Activated CD8-positive, alpha-beta memory T cell treated with anti-CD3 and anti-CD28 coated beads for 48 hours (primary cell): Measurements from ENCODE around the gene MRPS18A.
"Not testable (repeated sequence)": the region's sequence is repeated elsewhere in the genome, so short reads cannot be mapped to it uniquely, and the experiment has no call there.

Experiments
- DNase-seq, 3 experiments: peaks; one replicate each; pipeline ENCODE4 v3.0.0-alpha.2; 2020; ENCODE audit warnings: low read depth in 2 of 3, low spot score in 2 of 3

MRPS18A gene

GRCh38 chr6:43717822-43718221 is 30.2 kb upstream of the MRPS18A start:
- DNase-seq = no peak

DNA sequence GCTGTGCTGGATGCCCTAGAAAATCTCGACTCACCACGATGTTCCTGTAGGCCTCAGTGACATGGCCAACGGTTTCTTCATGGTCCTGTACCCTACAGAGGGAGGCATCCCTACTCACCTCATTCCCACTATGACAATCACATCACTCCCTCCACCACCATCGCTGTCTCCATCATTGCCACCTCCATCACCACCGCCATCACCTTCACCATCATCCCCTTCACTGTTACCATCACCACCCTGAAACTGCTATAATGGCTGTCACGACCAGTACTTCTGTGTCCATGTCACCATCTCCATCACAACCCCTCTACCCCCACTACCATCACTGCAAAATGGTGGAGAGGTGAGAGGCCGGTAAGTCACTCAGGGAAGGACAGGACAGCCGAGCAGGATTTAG is 29.8 kb upstream of the MRPS18A start:
- no peak for DNase-seq

DNA sequence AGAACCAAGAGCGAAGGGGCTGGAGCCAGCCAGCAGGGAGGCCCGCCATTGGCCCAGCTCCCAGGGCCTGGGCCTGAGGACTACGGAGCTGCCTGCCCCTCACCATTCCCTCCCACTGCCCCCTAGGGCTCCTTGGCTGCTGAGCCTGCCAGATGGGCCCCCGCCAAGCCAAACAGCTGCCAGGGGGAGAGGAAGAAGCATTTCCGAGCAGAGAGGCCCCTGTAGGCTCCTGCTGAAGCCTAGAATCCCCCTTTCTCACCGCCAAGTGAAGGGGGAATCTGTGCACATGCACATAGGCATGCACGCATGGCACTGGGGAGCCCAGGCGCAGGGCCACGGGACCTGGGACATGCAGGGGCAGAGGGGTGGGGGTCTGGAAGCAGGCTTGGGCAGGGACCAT is 28.5 kb upstream of the MRPS18A start:
- DNase-seq = no peak

DNA sequence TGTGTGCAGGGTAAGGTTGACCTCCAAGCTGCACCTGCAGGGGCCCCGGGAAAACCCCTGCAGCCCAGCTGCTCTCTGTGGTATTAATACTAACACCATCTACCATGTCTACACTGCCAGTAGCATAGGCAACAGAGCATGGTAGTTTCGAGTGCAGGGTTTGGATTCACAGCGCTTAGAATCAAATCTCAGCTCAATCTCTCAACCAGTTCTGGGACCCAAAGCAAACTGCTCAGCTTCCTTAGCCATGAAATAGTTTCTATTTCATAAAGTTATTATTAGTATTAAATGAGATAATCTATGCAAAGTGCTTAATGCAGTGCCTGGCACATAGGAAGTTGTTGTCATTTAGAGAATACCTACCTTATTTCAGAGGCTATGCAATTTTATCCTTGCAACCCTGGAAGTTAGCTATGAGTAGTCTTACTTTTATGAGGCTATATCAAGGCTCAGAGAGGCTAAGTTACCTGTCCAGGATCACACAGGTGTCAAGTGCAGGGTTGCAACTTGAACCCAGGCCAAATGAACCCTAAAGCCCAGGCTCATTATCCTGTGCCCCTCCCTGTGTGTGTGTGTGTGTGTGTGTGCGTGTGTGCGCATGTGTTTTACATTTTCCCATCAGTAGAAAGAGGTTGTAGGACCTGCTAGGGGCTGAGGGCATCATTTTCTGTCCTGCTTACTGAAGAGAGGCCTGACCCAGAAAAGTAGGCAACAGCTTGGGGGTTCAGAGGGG is 27.6 kb upstream of the MRPS18A start:
- DNase-seq = no peak

DNA sequence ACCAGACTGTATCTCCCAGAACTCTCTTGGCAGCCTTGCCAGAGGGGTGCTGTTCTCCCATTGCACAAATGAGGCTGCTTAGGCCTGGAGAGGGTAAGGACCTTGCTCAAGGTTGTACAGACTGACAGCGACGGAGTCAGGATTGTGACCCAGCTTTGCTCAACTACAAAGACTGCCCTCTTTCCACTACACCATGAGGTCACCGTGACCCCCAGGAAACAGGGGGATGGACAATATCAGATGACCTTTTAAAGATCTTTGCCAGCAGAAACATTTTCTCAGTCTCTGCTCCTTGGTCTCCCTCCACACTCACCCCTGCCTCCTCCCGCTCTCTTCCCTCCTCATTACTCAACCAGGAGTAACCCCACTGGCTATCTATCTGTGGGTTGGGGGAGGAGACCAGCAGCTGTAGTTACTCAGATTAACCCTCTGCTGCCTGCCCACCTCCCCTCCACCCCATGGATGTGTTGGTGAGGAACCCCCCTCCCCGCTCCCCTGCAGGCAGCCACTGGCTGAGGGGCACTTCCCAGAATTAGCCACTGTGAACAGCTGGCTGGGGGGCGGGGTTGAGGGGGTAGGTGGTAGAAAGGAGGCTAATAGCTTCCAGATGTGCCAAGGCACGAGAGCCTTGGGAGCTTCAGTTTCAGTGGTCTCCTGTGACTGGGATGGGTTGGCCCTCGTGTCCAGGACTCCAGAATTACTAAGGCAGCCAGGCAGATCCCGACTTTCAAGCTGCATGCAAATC is 26.9 kb upstream of the MRPS18A start:
- no peak for DNase-seq

DNA sequence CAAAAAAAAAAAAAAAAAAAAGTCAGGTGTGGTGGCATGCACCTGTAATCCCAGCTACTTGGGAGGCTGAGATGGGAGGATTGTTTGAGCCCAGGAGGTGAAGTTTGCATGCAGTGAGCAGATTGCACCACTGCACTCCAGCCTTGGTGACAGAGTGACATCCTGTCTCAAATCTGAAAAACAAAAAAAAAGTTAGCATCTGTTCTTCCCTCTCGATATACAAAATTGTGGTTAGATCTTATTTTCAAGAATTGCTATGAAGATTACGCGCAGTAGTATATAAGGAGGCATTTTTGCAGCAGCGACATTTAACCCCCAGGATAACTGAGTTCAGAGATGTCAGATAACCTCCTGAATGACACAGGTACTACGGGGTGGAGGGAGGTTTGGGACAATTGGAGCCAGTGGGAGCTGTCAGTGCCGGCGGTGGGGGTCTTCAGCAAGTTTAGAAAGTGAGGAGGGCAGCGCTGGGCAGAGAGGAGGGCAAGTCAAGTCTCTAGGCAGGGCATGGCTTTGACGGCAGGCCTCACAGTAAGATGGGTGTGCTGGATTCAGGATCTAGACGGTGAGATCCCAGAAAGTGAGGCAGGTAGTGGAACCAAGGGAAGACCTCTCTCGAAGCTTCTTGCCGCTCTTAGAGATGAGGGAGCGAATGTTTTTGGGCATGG is 26.2 kb upstream of the MRPS18A start:
- no peak for DNase-seq

GRCh38 chr6:43712579-43712978 is 25.0 kb upstream of the MRPS18A start:
- no peak for DNase-seq

DNA sequence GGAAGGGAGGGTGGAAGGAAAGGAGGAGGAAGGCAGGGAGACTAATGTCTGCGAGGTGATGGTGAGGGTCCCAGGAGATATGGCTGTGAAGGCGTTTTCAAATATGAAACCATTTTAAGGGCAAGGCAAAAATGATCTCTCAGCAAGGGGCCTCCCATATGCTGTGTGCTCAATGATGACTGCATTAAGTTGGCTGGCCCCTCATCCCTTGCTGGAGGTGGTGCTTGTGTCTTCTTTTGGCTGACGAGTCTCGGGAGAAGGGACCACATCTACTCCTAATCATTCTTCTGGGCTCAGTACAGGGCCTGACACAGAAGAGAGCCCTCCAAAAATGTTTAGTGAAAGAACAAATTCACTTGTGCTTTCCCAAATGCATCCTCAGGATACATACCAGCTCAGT is 23.0 kb upstream of the MRPS18A start:
- no peak for DNase-seq

GRCh38 chr6:43709654-43710303 is 22.2 kb upstream of the MRPS18A start:
- no peak for DNase-seq

GRCh38 chr6:43708860-43709653 is 21.5 kb upstream of the MRPS18A start:
- no peak for DNase-seq

DNA sequence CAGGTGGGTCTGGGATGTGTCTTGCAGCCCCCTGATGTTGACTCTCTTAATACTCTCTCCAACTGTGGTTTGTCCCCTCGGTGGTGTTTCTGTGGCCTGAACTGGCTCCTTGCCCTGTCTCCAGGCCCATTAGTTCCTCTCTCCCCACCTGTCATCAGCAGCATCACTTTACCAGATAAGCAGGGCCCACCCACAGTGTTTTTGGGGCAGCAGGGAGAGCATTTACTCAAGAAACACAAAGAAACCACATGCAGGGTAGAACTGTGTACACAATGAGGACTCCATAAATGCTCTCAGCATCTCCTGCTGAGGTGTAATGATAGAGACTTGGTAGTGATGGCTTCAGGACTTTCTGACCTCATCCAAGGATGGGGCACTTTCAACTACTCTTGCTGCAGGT is 20.2 kb upstream of the MRPS18A start:
- no peak for DNase-seq

DNA sequence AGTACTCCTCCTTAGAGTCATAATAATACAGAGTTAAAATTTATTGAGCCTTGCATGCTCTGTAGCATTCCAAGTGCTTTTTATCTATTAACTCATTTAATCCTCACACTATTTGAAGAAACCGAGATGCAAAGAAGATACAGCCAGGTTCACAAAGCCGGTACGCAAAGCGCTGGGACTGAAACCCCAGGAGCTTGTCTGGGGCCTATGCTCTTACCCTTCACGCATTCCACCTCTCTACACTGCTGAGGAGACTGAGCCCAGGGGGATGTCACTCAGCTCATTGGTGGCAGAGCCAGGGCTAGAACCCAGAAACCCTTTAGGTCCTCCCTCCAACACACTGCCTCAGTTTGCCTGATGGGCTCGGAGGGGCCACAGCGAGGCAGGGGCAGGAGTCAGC is 19.7 kb upstream of the MRPS18A start:
- DNase-seq = no peak

GRCh38 chr6:43706788-43707187 is 19.2 kb upstream of the MRPS18A start:
- no peak for DNase-seq

DNA sequence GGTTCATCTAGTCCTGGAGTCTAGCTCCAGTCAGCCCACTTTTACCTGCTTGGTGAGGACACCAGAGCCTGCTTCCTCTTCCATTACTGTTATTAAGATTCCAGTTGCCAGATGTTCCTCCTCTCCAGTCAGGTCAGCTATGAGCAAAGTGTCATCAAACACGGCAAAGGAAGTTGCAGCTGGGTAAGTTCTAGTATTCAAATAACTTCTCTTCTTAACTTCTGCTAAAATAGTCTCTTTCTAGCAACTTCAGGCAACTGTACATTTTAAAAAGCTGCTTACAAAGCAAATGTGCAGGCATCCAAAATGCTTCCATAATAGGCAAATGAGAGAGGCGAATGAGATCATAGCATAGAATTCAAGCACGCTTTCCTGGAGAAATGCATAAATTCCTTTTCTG is 18.4 kb upstream of the MRPS18A start:
- DNase-seq = no peak

DNA sequence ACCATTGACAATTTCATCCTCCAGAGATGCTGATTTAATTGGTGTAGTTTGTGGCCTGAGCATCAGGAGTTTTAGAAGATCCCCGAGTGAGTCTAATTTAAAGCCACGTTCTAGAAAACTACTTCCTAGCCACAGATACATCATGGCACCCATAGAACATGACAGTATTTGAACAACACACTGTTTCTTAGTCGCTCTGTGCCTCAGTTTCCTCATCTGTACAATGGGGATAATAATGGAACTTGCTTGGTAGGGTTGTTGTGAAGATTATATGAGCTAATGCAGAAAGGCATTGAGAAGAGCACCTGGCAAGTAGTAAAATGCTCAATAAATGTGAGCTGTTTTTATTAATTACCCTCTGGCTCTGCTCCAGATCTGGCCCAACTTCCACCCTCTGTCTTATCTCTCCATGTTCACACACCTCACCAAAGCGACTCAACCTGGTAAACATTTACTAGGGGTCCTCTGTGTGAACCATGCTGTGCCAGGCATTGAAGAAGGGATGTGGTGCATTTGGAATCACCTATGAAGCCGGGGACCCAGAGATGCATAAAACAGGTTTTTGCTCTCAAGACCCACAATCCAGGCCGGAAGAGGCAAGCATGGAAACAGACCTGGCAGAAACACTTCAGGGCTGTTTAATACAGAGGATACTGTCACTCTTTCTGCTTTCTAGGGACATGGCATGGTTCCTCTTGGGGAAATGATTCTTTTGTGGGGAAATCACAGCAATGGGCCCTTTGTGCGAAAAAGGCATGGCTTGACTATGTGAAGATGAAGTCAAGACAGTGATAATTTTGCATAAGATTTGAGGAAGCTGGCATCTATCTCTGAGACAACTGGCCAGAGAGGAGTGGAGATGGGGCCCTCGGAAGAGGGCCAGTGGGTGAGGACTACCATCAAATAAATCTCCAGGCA is 16.2 kb upstream of the MRPS18A start:
- no peak for DNase-seq

DNA sequence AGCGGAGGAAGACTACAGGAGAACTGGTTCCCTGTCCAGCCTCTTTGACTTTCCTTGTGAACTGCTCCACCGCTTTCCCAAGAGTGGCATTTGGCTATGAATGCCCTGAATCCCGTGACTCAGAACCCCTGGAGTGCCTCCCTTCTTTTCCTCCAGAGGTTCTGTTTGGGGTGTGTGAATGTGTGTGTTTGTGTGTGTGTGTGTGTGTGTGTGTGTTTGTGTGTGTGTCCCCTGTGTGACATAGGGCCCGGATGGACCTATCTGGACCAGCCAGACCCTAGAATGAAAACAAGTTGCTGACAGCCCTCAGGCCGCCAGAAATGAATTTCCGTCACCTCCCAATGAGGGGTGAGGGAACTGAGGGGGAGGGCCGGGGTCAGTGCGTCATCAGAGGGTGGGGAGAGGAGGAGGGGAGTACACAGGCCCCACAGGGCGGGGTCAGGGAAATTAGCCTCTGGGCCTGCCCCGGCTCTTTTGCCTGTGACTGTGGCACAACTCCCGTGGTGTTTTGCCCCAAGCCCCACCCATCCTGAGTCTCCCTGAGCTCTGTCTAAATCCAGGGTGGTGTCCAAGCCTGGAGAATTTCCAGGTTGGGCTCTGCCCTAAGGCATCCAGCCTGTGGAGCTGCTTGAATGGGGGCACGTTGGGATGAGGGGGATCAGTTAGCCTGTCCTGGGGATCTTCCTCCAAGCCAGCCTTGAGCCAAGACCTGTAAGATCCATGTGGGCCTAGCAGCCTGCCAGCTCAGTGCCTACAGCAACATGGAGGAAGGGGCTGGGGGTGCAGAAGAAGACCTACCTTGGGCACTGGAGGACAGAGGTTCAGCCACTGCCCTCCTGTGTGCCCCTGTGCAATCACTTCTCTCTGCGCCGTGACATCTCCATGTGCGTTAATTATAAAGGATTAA is 15.2 kb upstream of the MRPS18A start:
- DNase-seq = no peak

DNA sequence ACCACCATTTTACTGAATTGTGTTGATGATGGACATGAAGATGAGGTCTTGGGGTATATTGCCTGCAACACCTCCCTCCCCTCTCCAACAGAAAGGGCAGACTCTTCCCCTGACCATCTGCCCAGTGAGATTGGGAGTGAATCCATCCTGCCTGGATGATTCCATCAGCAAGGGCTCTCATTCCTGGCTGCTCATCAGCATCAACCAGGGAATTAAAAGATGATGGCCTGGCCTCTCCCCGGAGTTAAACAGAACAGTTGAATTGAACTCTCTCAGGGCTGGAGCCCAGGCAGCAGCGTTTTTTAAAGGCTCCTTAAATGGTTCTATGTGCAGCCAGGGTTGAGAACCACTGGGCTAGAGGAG is 14.6 kb upstream of the MRPS18A start:
- no peak for DNase-seq

DNA sequence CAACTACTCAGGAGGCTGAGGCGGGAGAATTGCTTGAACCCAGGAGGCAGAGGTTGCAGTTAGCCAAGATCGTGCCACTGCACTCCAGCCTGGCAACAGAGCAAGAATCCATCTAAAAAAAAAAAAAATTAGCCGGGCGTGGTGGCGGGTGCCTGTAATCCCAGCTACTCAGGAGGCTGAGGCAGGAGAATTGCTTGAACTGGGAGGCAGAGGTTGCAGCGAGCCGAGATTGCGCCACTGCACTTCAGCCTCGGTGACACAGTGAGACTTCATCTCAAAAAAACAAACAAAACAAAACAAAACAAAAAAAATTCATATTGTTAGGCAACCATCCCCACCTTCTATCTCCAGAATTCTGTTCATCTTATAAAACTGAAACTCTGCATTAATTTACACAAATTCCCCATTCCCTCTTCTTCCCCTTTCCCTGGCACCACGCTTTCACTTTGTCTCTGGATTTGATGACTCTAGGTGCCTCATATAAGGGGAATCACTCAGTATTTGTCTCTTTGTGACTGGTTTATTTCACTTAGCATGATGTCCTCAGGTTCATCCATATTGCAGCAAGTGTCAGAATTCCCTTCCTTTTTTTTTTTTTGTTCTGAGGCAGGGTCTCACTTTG is 13.5 kb upstream of the MRPS18A start:
- not testable (repeated sequence) for DNase-seq
